Omental fat pad (tissue), 4 donors: ENCODE results near the gene IFITM2. TPM values are rescaled to one million over a fixed set of nuclear protein-coding genes. Genes with fewer than 3 reads are reported as not detected.

ENCODE experiments used
- ATAC-seq: fragments of 150-250 bp; one replicate; pipeline ENCODE4 v1.9.1; 2016; ENCODE audit warnings: mild to moderate bottlenecking, moderate library complexity; ENCODE audit not compliant: low FRiP score
- DNase-seq: peaks from one replicate; pipeline ENCODE4 v3.0.0-alpha.2; 2019; ENCODE audit warnings: low spot score
- CTCF ChIP-seq, 3 donors: fragments of 450-650 bp; IDR thresholded peaks; one replicate each; pipeline ENCODE4 v1.5.1; 2016 to 2017; ENCODE audit warnings: antibody characterized with exemption in 3 of 3, mild to moderate bottlenecking in 3 of 3, moderate library complexity in 2 of 3
- total RNA-seq, 4 donors: library from RNA; depleted of rRNA; stranded (reverse); fragments of >200 nt; gene quantifications; one replicate each; pipeline ENCODE4 v1.1.0, GENCODE V29; 2016

The IFITM2 gene
- total RNA-seq, 4 donors from 2014 or later = 266 to 442 (median 382) TPM

- DNase-seq (no peak), ATAC-seq (no peak)
- TF ChIP-seq CTCF (IDR thresholded peaks at IDR 0.05) = no peak
Measured at GRCh38 chr11:296171-297050, 11.2 kb upstream of the IFITM2 start.

GRCh38 chr11:297051-297585, 10.5 kb upstream of the IFITM2 start:
- ATAC-seq (no peak), DNase-seq (no peak)
- no peak for TF ChIP-seq CTCF (IDR thresholded peaks at IDR 0.05)

- no peak for ATAC-seq
- TF ChIP-seq CTCF (IDR thresholded peaks at IDR 0.05) = no peak
- no peak for DNase-seq
Measured at GRCh38 chr11:297586-298405, 9.8 kb upstream of the IFITM2 start.

GRCh38 chr11:298406-299065, 9.1 kb upstream of the IFITM2 start:
- no peak for DNase-seq
- no peak for TF ChIP-seq CTCF (IDR thresholded peaks at IDR 0.05)
- no peak for ATAC-seq

- TF ChIP-seq CTCF (IDR thresholded peaks at IDR 0.05) = no peak
- ATAC-seq (no peak), DNase-seq (no peak)
Measured at GRCh38 chr11:299081-299891, 8.3 kb upstream of the IFITM2 start, which contains the start of gene IFITM5. TSS of gene IFITM5 (minus strand) at chr11:299526. CDS start at chr11:299490, 36 bp downstream.
